Natural killer cell (primary cell): ENCODE results near the gene FGD2. TPM values are rescaled to one million over a fixed set of nuclear protein-coding genes. Genes with fewer than 3 reads are reported as not detected.
"Not testable (repeated sequence)": the region's sequence is repeated elsewhere in the genome, so short reads cannot be mapped to it uniquely, and the experiment has no call there.

Source experiments
- ATAC-seq, 3 donors: fragments of 150-1000 bp in 2 of 3; fragments of 200-7000 bp in 1 of 3; cut with Tn5 transposase; 1 replicate in 1 of 3; 2 replicates in 2 of 3; pipeline ENCODE4 v1.10.0; 2021; ENCODE audit warnings: mild to moderate bottlenecking in 2 of 3, moderate library complexity in 2 of 3
- DNase-seq, 2 donors: peaks; one replicate each; pipeline versions ENCODE4 v3.0.0 to v3.0.0-alpha.2; 2013 to 2021; ENCODE audit warnings: mixed read lengths in 1 of 2
- H3K27ac ChIP-seq: one replicate; pipeline ENCODE4 v1.5.1; 2013; ENCODE audit warnings: mild to moderate bottlenecking, low read length
- H3K27me3 ChIP-seq: one replicate; pipeline ENCODE4 v1.6.1; 2013; ENCODE audit warnings: low read length; ENCODE audit not compliant: control insufficient read depth, insufficient read depth
- H3K36me3 ChIP-seq: one replicate; pipeline ENCODE4 v1.6.1; 2013; ENCODE audit warnings: low read length; ENCODE audit not compliant: control insufficient read depth, insufficient read depth
- H3K4me1 ChIP-seq: one replicate; pipeline ENCODE4 v1.6.1; 2013; ENCODE audit warnings: low read length; ENCODE audit not compliant: control insufficient read depth, insufficient read depth
- H3K4me3 ChIP-seq: one replicate; pipeline ENCODE4 v1.5.1; 2013; ENCODE audit warnings: low read length
- H3K9me3 ChIP-seq: one replicate; pipeline ENCODE4 v1.6.1; 2013; ENCODE audit warnings: low read length; ENCODE audit not compliant: control insufficient read depth, insufficient read depth
- H3K27ac Mint-ChIP-seq, 2 donors: one replicate each; pipeline ENCODE4 v1.8.0; 2022; ENCODE audit warnings: mild to moderate bottlenecking in 2 of 2, mixed read lengths in 2 of 2, moderate library complexity in 1 of 2
- H3K27me3 Mint-ChIP-seq, 2 donors: one replicate each; pipeline ENCODE4 v1.8.0; 2022; ENCODE audit warnings: low read depth in 2 of 2, mixed read lengths in 2 of 2
- H3K36me3 Mint-ChIP-seq: one replicate; pipeline ENCODE4 v1.8.0; 2022; ENCODE audit warnings: mixed read lengths
- H3K4me1 Mint-ChIP-seq, 2 donors: one replicate each; pipeline ENCODE4 v1.8.0; 2022; ENCODE audit warnings: mixed read lengths in 2 of 2
- H3K4me3 Mint-ChIP-seq: one replicate; pipeline ENCODE4 v1.8.0; 2022; ENCODE audit warnings: mild to moderate bottlenecking, moderate library complexity, mixed read lengths
- H3K9me3 Mint-ChIP-seq, 2 donors: one replicate each; pipeline ENCODE4 v1.8.0; 2022; ENCODE audit warnings: mixed read lengths in 2 of 2
- WGBS: methylation state at CpG from one replicate; pipeline ENCODE4 v1.1.7; 2013; ENCODE audit warnings: missing lambda C conversion rate; ENCODE audit not compliant: insufficient coverage; 5-methylcytosine and 5-hydroxymethylcytosine counted together
- intact Hi-C: fragments of 100-400 bp; cut with micrococcal nuclease; formaldehyde crosslinking; loops from one replicate; pipeline ENCODE4 v1.14.2; 2022
- total RNA-seq, 4 donors: library from RNA; stranded (reverse); fragments of 120-200 nt in 1 of 4; gene quantifications; one replicate each; pipeline versions ENCODE4 v1.2.3 to v1.2.4, GENCODE V29; 2013 to 2022
- TF ChIP-seq, protein P1 (sequence below): fragments of 200-600 bp; IDR thresholded peaks from one replicate; pipeline ENCODE4 v1.8.0; 2022; ENCODE audit warnings: antibody characterized with exemption

Gene FGD2
- total RNA-seq, 3 donors from 2014 or later (not counting 1 experiment from before 2014, with no cell fraction given) = 6.3 to 22.3 (median 14.1) TPM

DNA sequence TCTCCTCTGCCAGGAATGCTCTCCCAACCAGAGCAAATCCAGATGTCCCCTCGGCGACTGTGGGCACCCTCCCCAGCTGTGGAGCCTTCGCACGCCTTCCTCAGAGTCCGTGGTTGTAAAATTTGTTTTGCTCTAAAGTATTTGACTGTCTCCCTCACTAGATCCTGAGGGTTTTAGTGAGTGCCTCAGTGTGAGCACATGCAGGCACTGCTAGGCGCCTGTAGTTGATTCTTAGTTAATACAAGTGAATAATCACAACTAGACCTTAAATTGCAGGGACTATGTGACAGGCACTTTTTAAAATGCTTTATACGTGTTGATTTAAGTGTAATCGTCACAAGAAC, 18.8 kb upstream of the FGD2 start:
- no peaks in the 10 kb centered on the region for H3K9me3 ChIP-seq
- DNase-seq (no peak), ATAC-seq (no peak)
- H3K4me1 ChIP-seq = peaks cover 27% of the 10 kb centered on the region
- WGBS = 3% methylated on average over 8 of the region's 8 CpGs
- Mint-ChIP-seq H3K36me3 (no peaks in the 10 kb centered on the region), H3K27ac (peak overlapping the region in 1 of 2 donors; percentile 92), H3K9me3 (no peaks in the 10 kb centered on the region), H3K27me3 (peaks cover 3 to 12% of the 10 kb centered on the region in 2 donors), H3K4me1 (peaks cover 16 to 18% of the 10 kb centered on the region in 2 donors), H3K4me3 (peak overlapping the region; percentile 98)
- intact Hi-C loops = loop anchor here (1.0 to 2.0 kb wide), 2 partner anchors 32 to 102 kb away; partner anchors contain the start of gene C6orf89
- peaks cover under 1% of the 10 kb centered on the region for H3K36me3 ChIP-seq
- peak overlapping the region; percentile 60 for H3K4me3 ChIP-seq
- H3K27me3 ChIP-seq = no peaks in the 10 kb centered on the region
- peak overlapping the region; percentile 39 for H3K27ac ChIP-seq
- TF ChIP-seq, protein P1, sequence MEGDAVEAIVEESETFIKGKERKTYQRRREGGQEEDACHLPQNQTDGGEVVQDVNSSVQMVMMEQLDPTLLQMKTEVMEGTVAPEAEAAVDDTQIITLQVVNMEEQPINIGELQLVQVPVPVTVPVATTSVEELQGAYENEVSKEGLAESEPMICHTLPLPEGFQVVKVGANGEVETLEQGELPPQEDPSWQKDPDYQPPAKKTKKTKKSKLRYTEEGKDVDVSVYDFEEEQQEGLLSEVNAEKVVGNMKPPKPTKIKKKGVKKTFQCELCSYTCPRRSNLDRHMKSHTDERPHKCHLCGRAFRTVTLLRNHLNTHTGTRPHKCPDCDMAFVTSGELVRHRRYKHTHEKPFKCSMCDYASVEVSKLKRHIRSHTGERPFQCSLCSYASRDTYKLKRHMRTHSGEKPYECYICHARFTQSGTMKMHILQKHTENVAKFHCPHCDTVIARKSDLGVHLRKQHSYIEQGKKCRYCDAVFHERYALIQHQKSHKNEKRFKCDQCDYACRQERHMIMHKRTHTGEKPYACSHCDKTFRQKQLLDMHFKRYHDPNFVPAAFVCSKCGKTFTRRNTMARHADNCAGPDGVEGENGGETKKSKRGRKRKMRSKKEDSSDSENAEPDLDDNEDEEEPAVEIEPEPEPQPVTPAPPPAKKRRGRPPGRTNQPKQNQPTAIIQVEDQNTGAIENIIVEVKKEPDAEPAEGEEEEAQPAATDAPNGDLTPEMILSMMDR = no peak

DNA sequence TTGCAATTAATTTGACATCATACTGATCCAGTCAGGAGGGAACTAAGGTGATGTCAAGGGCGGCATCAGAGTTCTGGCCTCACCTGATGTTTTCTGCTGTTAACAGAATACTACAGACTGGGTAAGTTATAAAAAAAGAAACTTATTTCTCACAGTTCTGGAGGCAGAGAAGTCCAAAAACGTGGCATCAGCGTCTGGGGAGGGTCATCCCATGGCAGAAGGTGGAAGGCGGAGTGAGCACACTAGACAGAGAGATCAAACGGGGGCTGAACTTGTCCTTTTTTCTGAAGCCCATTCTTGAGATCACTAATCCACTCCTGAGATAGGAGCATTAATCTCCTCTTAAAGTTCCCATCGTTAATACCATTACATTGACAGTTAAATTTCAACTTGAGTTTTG, 16.2 kb upstream of the FGD2 start:
- H3K27ac Mint-ChIP-seq = no peak overlapping the region
- DNase-seq (no peak), ATAC-seq (no peak)
- H3K9me3 ChIP-seq = no peaks in the 10 kb centered on the region
- no peaks in the 10 kb centered on the region for H3K27me3 ChIP-seq
- H3K4me3 ChIP-seq = no peak overlapping the region
- H3K36me3 ChIP-seq = no peaks in the 10 kb centered on the region
- H3K4me1 ChIP-seq = peaks cover 19% of the 10 kb centered on the region
- H3K36me3 Mint-ChIP-seq = no peaks in the 10 kb centered on the region
- intact Hi-C loops = no loop called here
- H3K27ac ChIP-seq = no peak overlapping the region
- TF ChIP-seq, protein P1 = no peak
- WGBS = 91% methylated on average over 6 of the region's 6 CpGs
- H3K27me3 Mint-ChIP-seq = peaks cover 6 to 12% of the 10 kb centered on the region in 2 donors
- H3K9me3 Mint-ChIP-seq = no peaks in the 10 kb centered on the region
- no peak overlapping the region for H3K4me3 Mint-ChIP-seq
- H3K4me1 Mint-ChIP-seq = peaks cover 11% of the 10 kb centered on the region in 2 donors

DNA sequence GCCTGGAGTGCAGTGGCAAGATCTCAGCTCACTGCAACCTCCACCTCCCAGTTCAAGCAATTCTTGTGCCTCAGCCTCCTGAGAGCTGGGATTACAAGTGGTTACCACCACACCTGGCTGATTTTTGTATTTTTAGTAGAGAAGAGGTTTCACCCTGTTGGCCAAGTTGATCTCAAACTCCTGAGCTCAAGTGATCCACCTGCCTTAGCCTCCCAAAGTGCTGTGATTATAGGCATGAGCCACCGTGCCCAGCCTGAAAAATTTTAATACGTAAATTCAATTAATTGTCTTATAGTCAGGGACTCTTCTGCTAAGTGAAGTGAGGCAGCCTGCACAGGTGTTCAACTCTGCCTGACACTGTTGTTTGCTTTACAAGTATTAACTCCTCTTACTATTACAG, 15.1 kb upstream of the FGD2 start:
- H3K27me3 ChIP-seq, H3K9me3 Mint-ChIP-seq, H3K27ac ChIP-seq, H3K4me3 Mint-ChIP-seq, H3K36me3 Mint-ChIP-seq, ATAC-seq, intact Hi-C loops, H3K36me3 ChIP-seq, H3K4me1 ChIP-seq, H3K4me3 ChIP-seq, DNase-seq, H3K9me3 ChIP-seq, H3K27ac Mint-ChIP-seq: not testable (repeated sequence)
- Mint-ChIP-seq H3K27me3 (peaks cover 8 to 15% of the 10 kb centered on the region in 2 donors), H3K4me1 (peaks cover 11% of the 10 kb centered on the region in 2 donors)
- WGBS = 88% methylated on average over 2 of the region's 2 CpGs

DNA sequence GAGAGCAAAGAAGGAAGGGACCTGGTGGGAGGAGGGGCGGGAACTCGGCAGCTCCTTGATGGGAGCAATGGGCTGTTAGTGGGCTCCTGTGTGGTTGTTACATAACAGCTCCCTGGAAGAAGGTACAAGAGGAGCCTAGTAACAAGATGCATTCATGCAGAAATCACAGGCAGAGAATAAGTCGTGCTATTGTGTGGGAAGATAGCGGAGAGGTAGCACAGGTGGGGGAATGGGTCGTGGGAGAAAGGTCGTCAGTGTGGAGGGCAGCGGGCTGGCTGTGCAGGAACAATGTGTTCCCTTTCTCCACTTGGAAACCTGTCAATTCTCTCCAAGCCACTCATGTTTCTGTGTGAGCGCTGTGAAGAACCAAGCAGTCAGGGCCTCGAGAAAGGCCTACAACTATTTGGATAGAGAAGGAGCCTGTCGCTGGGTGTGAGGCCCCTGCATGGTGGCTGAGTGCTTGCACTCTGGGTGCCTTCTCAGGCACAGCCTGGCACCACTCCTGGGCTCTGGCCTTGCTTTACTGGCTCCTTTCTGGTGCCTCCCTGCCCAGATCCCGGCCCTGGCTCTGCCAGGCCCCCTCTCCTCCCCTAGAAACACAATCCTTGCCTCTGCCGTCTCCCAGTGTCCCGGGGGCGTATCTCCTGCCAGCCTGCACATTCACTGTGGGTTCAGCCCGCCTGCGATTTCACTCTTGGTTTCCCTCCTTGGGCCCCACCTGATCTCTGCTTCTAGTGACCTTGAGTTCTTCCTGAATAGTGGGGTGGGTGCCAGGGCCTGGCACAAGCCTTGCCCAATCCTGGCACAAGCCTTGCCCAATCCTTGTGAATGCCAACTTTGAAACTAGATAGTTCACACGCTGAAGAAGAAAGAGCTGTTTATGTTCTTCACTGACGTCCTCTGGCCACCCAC, 7.4 kb upstream of the FGD2 start:
- Mint-ChIP-seq H3K36me3 (no peaks in the 10 kb centered on the region), H3K27ac (no peak overlapping the region), H3K9me3 (no peaks in the 10 kb centered on the region), H3K4me3 (no peak overlapping the region), H3K27me3 (peaks cover 8 to 11% of the 10 kb centered on the region in 2 donors), H3K4me1 (no peaks in the 10 kb centered on the region)
- 90% methylated on average over 18 of the region's 18 CpGs for WGBS
- no peaks in the 10 kb centered on the region for H3K27me3 ChIP-seq
- ATAC-seq = no peak
- H3K9me3 ChIP-seq = no peaks in the 10 kb centered on the region
- no peak for DNase-seq
- no peaks in the 10 kb centered on the region for H3K36me3 ChIP-seq
- no peak overlapping the region for H3K4me3 ChIP-seq
- no peaks in the 10 kb centered on the region for H3K4me1 ChIP-seq
- intact Hi-C loops = no loop called here
- H3K27ac ChIP-seq = no peak overlapping the region
- TF ChIP-seq, protein P1 = no peak
